ENCODE measurements around the gene PTCH1. TPM values are rescaled to one million over a fixed set of nuclear protein-coding genes. Genes with fewer than 3 reads are reported as not detected.

Gene PTCH1
- total and polyA plus RNA-seq, 2 experiments from 2014 or later = 7.3 to 13.9 TPM

- DNase-seq (ENCODE audit: low read depth in 1 of 2, low spot score in 1 of 2) = peak in 1 of 2 donors; percentile 85
- no peak for TF ChIP-seq CTCF (IDR thresholded peaks at IDR 0.05; ENCODE audit: low read depth, low read length)
- H3K4me1 ChIP-seq (ENCODE audit: low read depth) = no peaks in the 10 kb centered on the region
- H3K27me3 ChIP-seq = peaks cover 31% of the 10 kb centered on the region
- no peaks in the 10 kb centered on the region for H3K9me3 ChIP-seq (ENCODE audit: low read depth)
- H3K4me3 ChIP-seq = no peak overlapping the region
- no peak overlapping the region for H3K27ac ChIP-seq
- H3K36me3 ChIP-seq = no peaks in the 10 kb centered on the region
Observed at GRCh38 chr9:95552814-95553546, 36.2 kb upstream of the PTCH1 start.

- TF ChIP-seq CTCF (IDR thresholded peaks at IDR 0.05; ENCODE audit: low read depth, low read length) = no peak
- no peaks in the 10 kb centered on the region for H3K4me1 ChIP-seq (ENCODE audit: low read depth)
- H3K4me3 ChIP-seq = no peak overlapping the region
- H3K9me3 ChIP-seq (ENCODE audit: low read depth) = no peaks in the 10 kb centered on the region
- H3K27me3 ChIP-seq = peaks cover 31% of the 10 kb centered on the region
- H3K27ac ChIP-seq = no peak overlapping the region
- DNase-seq (ENCODE audit: low read depth in 1 of 2, low spot score in 1 of 2) = no peak
- H3K36me3 ChIP-seq = no peaks in the 10 kb centered on the region
Observed at GRCh38 chr9:95552255-95552654, 35.5 kb upstream of the PTCH1 start.

- Histone ChIP-seq H3K9me3 (ENCODE audit: low read depth) (no peaks in the 10 kb centered on the region), H3K4me1 (ENCODE audit: low read depth) (no peaks in the 10 kb centered on the region), H3K27me3 (peaks cover 31% of the 10 kb centered on the region), H3K36me3 (no peaks in the 10 kb centered on the region), H3K27ac (no peak overlapping the region), H3K4me3 (no peak overlapping the region)
- TF ChIP-seq CTCF (IDR thresholded peaks at IDR 0.05; ENCODE audit: low read depth, low read length) = no peak
- no peak for DNase-seq (ENCODE audit: low read depth in 1 of 2, low spot score in 1 of 2)
Observed at GRCh38 chr9:95551406-95551805, 34.6 kb upstream of the PTCH1 start.

GRCh38 chr9:95545831-95546567 lies 29.2 kb upstream of the PTCH1 start:
- DNase-seq (ENCODE audit: low read depth in 1 of 2, low spot score in 1 of 2) = no peak
- Histone ChIP-seq H3K36me3 (no peaks in the 10 kb centered on the region), H3K27ac (no peak overlapping the region), H3K27me3 (no peaks in the 10 kb centered on the region), H3K9me3 (ENCODE audit: low read depth) (no peaks in the 10 kb centered on the region), H3K4me1 (ENCODE audit: low read depth) (no peaks in the 10 kb centered on the region), H3K4me3 (no peak overlapping the region)
- no peak for TF ChIP-seq CTCF (IDR thresholded peaks at IDR 0.05; ENCODE audit: low read depth, low read length)

GRCh38 chr9:95533996-95534680 lies 17.4 kb upstream of the PTCH1 start:
- no peaks in the 10 kb centered on the region for H3K4me1 ChIP-seq (ENCODE audit: low read depth)
- H3K27ac ChIP-seq = no peak overlapping the region
- TF ChIP-seq CTCF (IDR thresholded peaks at IDR 0.05; ENCODE audit: low read depth, low read length) = no peak
- H3K9me3 ChIP-seq (ENCODE audit: low read depth) = no peaks in the 10 kb centered on the region
- no peaks in the 10 kb centered on the region for H3K36me3 ChIP-seq
- DNase-seq (ENCODE audit: low read depth in 1 of 2, low spot score in 1 of 2) = no peak
- no peak overlapping the region for H3K4me3 ChIP-seq
- H3K27me3 ChIP-seq = no peaks in the 10 kb centered on the region
